Ovary (tissue), 3 donors: ENCODE measurements around the gene PTPN21.

Source experiments
- POLR2A ChIP-seq: fragments of 450-650 bp; IDR thresholded peaks from one replicate; pipeline ENCODE4 v1.6.1; 2017; ENCODE audit warnings: antibody characterized with exemption, mild to moderate bottlenecking, moderate library complexity
- TF ChIP-seq, protein P1 (sequence below), 3 donors: fragments of 450-650 bp in 2 of 3; fragments of 200-600 bp in 1 of 3; IDR thresholded peaks; one replicate each; pipeline versions ENCODE4 v1.5.1 to v1.8.0; 2016 to 2022; ENCODE audit warnings: antibody characterized with exemption in 3 of 3, mild to moderate bottlenecking in 1 of 3
- donor health status: DM: no; HTN: no; CAD: no.

DNA sequence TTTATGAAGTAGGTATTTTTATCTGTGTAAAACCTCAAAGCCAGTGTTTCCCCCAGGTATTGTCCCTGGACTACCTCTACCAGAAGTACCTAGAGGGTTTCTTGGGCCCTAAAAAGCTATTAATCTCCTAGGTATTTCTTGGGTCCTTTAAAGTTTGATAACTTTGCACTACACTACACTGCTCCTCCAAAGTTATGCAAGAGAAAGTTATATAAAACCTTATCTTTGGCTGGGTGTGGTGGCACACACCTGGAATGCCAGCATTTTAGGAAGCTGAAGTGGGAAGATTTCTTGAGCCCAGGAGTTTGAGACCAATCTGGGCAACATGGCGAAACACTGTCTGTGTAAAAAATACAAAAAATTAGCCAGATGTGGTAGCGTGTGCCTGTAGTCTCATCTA is 34.9 kb downstream of the PTPN21 start:
- TF ChIP-seq, protein P1, sequence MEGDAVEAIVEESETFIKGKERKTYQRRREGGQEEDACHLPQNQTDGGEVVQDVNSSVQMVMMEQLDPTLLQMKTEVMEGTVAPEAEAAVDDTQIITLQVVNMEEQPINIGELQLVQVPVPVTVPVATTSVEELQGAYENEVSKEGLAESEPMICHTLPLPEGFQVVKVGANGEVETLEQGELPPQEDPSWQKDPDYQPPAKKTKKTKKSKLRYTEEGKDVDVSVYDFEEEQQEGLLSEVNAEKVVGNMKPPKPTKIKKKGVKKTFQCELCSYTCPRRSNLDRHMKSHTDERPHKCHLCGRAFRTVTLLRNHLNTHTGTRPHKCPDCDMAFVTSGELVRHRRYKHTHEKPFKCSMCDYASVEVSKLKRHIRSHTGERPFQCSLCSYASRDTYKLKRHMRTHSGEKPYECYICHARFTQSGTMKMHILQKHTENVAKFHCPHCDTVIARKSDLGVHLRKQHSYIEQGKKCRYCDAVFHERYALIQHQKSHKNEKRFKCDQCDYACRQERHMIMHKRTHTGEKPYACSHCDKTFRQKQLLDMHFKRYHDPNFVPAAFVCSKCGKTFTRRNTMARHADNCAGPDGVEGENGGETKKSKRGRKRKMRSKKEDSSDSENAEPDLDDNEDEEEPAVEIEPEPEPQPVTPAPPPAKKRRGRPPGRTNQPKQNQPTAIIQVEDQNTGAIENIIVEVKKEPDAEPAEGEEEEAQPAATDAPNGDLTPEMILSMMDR (IDR thresholded peaks at IDR 0.05) = no peak
- TF ChIP-seq POLR2A = no peak
